GM21423 (cell line): ENCODE results near the gene GRAP.

Experiments
- ATAC-seq: cut with Tn5 transposase; IDR thresholded peaks from one replicate; pipeline ENCODE4 v1.9.1; 2021; ENCODE audit warnings: mild to moderate bottlenecking, moderate library complexity; ENCODE audit not compliant: unreplicated experiment

GRAP gene

GRCh38 chr17:18987230-18987610 is 59.5 kb downstream of the GRAP start:
- no peak for ATAC-seq

- ATAC-seq = no peak
These were observed 60.1 kb downstream of the GRAP start for GRCh38 chr17:18986541-18987229.

GRCh38 chr17:18985475-18985874 is 61.3 kb downstream of the GRAP start:
- ATAC-seq = no peak

- no peak for ATAC-seq
These were observed 62.3 kb downstream of the GRAP start for GRCh38 chr17:18984273-18985114.

- ATAC-seq = no peak
These were observed 64.9 kb downstream of the GRAP start for GRCh38 chr17:18981642-18982424.

- ATAC-seq = no peak
These were observed 65.5 kb downstream of the GRAP start for GRCh38 chr17:18981335-18981641.

- ATAC-seq = no peak
These were observed 65.9 kb downstream of the GRAP start for GRCh38 chr17:18980682-18981334.

- ATAC-seq = no peak
These were observed 68.1 kb downstream of the GRAP start for GRCh38 chr17:18978655-18979054.

- ATAC-seq = no peak
These were observed 68.7 kb downstream of the GRAP start for GRCh38 chr17:18978050-18978449.

- no peak for ATAC-seq
These were observed 69.1 kb downstream of the GRAP start for GRCh38 chr17:18977646-18978045.

- ATAC-seq = no peak
These were observed 69.7 kb downstream of the GRAP start for GRCh38 chr17:18977021-18977420.

GRCh38 chr17:18976201-18976600 is 70.6 kb downstream of the GRAP start:
- ATAC-seq = no peak

GRCh38 chr17:18975597-18975996 is 71.2 kb downstream of the GRAP start:
- no peak for ATAC-seq

- no peak for ATAC-seq
These were observed 72.2 kb downstream of the GRAP start for GRCh38 chr17:18974407-18975149.

GRCh38 chr17:18971801-18972200 is 75.0 kb downstream of the GRAP start:
- no peak for ATAC-seq
